K562 (cell line): Measurements from ENCODE around the gene MTO1. TPM values are rescaled to one million over a fixed set of nuclear protein-coding genes. Genes with fewer than 3 reads are reported as not detected.

Source experiments
- ARHGAP35 ChIP-seq: fragments of 450-650 bp; IDR thresholded peaks from 2 replicates; pipeline ENCODE4 v1.6.1; 2018; ENCODE audit not compliant: partially characterized antibody
- ESRRB ChIP-seq: fragments of 250-450 bp; sonication (Bioruptor Pico); IDR thresholded peaks from 2 replicates; pipeline ENCODE4 v1.5.0; 2020; ENCODE audit warnings: mild to moderate bottlenecking, moderate library complexity, borderline replicate concordance
- FOXK2 ChIP-seq, 2 experiments: fragments of 450-650 bp; IDR thresholded peaks in 1 of 2; conservative IDR thresholded peaks in 1 of 2; 2 replicates each; pipeline ENCODE4 v1.6.1; 2016; ENCODE audit warnings: low read depth in 2 of 2, mild to moderate bottlenecking in 1 of 2
- HCFC1 ChIP-seq: IDR thresholded peaks from 2 replicates; pipeline ENCODE4 v1.6.1; 2012; ENCODE audit warnings: low read depth, low read length, improper control_type of control experiment
- HSF4 ChIP-seq: fragments of 250-450 bp; sonication (Bioruptor Pico); IDR thresholded peaks from 2 replicates; pipeline ENCODE4 v2.1.2; 2022; ENCODE audit warnings: mild to moderate bottlenecking, moderate library complexity, borderline replicate concordance
- ILF3 ChIP-seq: fragments of 450-650 bp; IDR thresholded peaks from 2 replicates; pipeline ENCODE4 v1.6.1; 2018; ENCODE audit warnings: antibody characterized with exemption, mild to moderate bottlenecking, moderate library complexity, borderline replicate concordance
- L3MBTL2 ChIP-seq: fragments of 450-650 bp; IDR thresholded peaks from 2 replicates; pipeline ENCODE4 v1.6.1; 2016; ENCODE audit warnings: mild to moderate bottlenecking, moderate library complexity
- MCM3 ChIP-seq: fragments of 450-650 bp; IDR thresholded peaks from 2 replicates; pipeline ENCODE4 v1.6.1; 2016
- NR4A1 ChIP-seq, 2 experiments: fragments of 250-450 bp in 1 of 2; fragments of 450-650 bp in 1 of 2; sonication (Bioruptor Pico) in 1 of 2; IDR thresholded peaks; 2 replicates each; pipeline versions ENCODE4 v1.4.0 to v1.6.1; 2016 to 2020; ENCODE audit warnings: mild to moderate bottlenecking in 2 of 2, missing compliant biosample characterization in 1 of 2, missing genetic modification characterization in 1 of 2, moderate library complexity in 1 of 2
- PHTF2 ChIP-seq: fragments of 250-450 bp; sonication (Bioruptor Pico); IDR thresholded peaks from 2 replicates; pipeline ENCODE4 v1.5.0; 2021; ENCODE audit warnings: mild to moderate bottlenecking
- RFX1 ChIP-seq: fragments of 450-650 bp; IDR thresholded peaks from 2 replicates; pipeline ENCODE4 v1.6.1; 2016; ENCODE audit warnings: mild to moderate bottlenecking, moderate library complexity
- SMAD4 ChIP-seq: fragments of 250-450 bp; sonication (Bioruptor Pico); conservative IDR thresholded peaks from 2 replicates; pipeline ENCODE4 v1.8.0; 2021; ENCODE audit warnings: inconsistent platforms, mild to moderate bottlenecking, moderate library complexity
- ZNF316 ChIP-seq: fragments of 450-650 bp; IDR thresholded peaks from 2 replicates; pipeline ENCODE4 v1.6.1; 2016
- ZNF699 ChIP-seq: fragments of 250-450 bp; sonication (Bioruptor Pico); IDR thresholded peaks from 2 replicates; pipeline ENCODE4 v1.8.0; 2021; ENCODE audit warnings: mild to moderate bottlenecking, moderate library complexity; ENCODE audit not compliant: insufficient replicate concordance
- ZNF717 ChIP-seq: fragments of 250-450 bp; sonication (Bioruptor Pico); IDR thresholded peaks from 2 replicates; pipeline ENCODE4 v1.5.0; 2021
- polyA plus RNA-seq, 8 experiments: library from polyadenylated mRNA; depleted of rRNA in 4 of 8; stranded (reverse) in 5 of 8; unstranded in 3 of 8; fragments of >200 nt; fragmentation: Nextera tagmentation in 2 of 8; fragmentation: Illumina TruSeq in 1 of 8; extraction: Ambion mirVana in 2 of 8; extraction: Trizol in 1 of 8; gene quantifications; 2 replicates each; pipeline versions ENCODE4 v1.2.1 to v1.2.3, GENCODE V29; 2011 to 2014; ENCODE audit warnings: inconsistent platforms in 1 of 8, missing spikeins in 1 of 8
- total RNA-seq, 7 experiments: library from RNA; depleted of rRNA in 6 of 7; stranded (reverse); fragments of >200 nt in 6 of 7; fragmentation: Illumina TruSeq in 2 of 7; extraction: Trizol in 2 of 7; gene quantifications; 2 replicates each; pipeline versions ENCODE4 v1.2.1 to v1.2.3, GENCODE V29; 2011 to 2021; ENCODE audit warnings: low replicate concordance in 1 of 7
- TF ChIP-seq, protein P1 (sequence below), 2 experiments: fragments of 450-650 bp in 1 of 2; sonication (generic) in 1 of 2; formaldehyde crosslinking in 1 of 2; IDR thresholded peaks; 2 replicates each; pipeline versions ENCODE4 v1.7.1 to v1.9.0; 2016 to 2022; ENCODE audit warnings: inconsistent platforms in 1 of 2, mild to moderate bottlenecking in 1 of 2, missing genetic modification reagents in 1 of 2
- TF ChIP-seq, protein P2 (sequence below): sonication (generic); formaldehyde crosslinking; IDR thresholded peaks from 2 replicates; pipeline ENCODE4 v1.8.1; 2023; ENCODE audit warnings: mild to moderate bottlenecking, missing genetic modification reagents
- TF ChIP-seq, protein P3 (sequence below): fragments of 250-450 bp; sonication (Bioruptor Pico); IDR thresholded peaks from 2 replicates; pipeline ENCODE4 v1.8.0; 2021; ENCODE audit warnings: moderate library complexity, mild to moderate bottlenecking, inconsistent platforms

Gene MTO1
- total and polyA plus RNA-seq, 9 of the 15 experiments (the other 6 are each of a cell fraction or from before 2014, with no cell fraction given): 33.4 to 62.3 (median 50.6) TPM

DNA sequence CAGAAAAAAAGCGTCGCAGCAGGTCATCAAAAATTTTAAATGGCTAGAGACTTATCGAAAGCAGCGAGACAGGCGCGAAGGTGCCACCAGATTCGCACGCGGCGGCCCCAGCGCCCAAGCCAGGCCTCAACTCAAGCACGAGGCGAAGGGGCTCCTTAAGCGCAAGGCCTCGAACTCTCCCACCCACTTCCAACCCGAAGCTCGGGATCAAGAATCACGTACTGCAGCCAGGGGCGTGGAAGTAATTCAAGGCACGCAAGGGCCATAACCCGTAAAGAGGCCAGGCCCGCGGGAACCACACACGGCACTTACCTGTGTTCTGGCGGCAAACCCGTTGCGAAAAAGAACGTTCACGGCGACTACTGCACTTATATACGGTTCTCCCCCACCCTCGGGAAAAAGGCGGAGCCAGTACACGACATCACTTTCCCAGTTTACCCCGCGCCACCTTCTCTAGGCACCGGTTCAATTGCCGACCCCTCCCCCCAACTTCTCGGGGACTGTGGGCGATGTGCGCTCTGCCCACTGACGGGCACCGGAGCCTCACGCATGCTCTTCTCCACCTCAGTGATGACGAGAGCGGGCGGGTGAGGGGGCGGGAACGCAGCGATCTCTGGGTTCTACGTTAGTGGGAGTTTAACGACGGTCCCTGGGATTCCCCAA lies 59.3 kb downstream of the MTO1 start, which contains the start of gene EEF1A1 (continued):
- TF ChIP-seq ESRRB (CRISPR knock-in tag) (no peak), ZNF717 (no peak), HCFC1 (peak; percentile 67), L3MBTL2 (peak; percentile 84), MCM3 (no peak), NR4A1 (CRISPR knock-in tag; IDR thresholded peaks at IDR 0.05) (0 out of 2 replicates have a peak, but pooled peaks have one; percentile 34), NR4A1 (tag; IDR thresholded peaks at IDR 0.05) (peak; percentile 47; the same call in 1 of the 2 replicates), FOXK2 (conservative IDR thresholded peaks at IDR 0.05 in 1 of 2, IDR thresholded peaks at IDR 0.05 in 1 of 2; ENCODE audit: low read depth in 2 of 2) (peak; percentile 64 to 78), ILF3 (peak; percentile 51; the same call in 1 of the 2 replicates), ZNF316 (peak; percentile 21; the same call in 1 of the 2 replicates), SMAD4 (0 out of 2 replicates have a peak, but pooled peaks have one; percentile 9), HSF4 (no peak), ARHGAP35 (peak; percentile 57), RFX1 (no peak), ZNF699 (CRISPR knock-in tag) (no peak), PHTF2 (CRISPR knock-in tag) (peak; percentile 83; the same call in 1 of the 2 replicates)
- TF ChIP-seq, protein P1, sequence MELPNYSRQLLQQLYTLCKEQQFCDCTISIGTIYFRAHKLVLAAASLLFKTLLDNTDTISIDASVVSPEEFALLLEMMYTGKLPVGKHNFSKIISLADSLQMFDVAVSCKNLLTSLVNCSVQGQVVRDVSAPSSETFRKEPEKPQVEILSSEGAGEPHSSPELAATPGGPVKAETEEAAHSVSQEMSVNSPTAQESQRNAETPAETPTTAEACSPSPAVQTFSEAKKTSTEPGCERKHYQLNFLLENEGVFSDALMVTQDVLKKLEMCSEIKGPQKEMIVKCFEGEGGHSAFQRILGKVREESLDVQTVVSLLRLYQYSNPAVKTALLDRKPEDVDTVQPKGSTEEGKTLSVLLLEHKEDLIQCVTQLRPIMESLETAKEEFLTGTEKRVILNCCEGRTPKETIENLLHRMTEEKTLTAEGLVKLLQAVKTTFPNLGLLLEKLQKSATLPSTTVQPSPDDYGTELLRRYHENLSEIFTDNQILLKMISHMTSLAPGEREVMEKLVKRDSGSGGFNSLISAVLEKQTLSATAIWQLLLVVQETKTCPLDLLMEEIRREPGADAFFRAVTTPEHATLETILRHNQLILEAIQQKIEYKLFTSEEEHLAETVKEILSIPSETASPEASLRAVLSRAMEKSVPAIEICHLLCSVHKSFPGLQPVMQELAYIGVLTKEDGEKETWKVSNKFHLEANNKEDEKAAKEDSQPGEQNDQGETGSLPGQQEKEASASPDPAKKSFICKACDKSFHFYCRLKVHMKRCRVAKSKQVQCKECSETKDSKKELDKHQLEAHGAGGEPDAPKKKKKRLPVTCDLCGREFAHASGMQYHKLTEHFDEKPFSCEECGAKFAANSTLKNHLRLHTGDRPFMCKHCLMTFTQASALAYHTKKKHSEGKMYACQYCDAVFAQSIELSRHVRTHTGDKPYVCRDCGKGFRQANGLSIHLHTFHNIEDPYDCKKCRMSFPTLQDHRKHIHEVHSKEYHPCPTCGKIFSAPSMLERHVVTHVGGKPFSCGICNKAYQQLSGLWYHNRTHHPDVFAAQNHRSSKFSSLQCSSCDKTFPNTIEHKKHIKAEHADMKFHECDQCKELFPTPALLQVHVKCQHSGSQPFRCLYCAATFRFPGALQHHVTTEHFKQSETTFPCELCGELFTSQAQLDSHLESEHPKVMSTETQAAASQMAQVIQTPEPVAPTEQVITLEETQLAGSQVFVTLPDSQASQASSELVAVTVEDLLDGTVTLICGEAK (IDR thresholded peaks at IDR 0.05): 0 out of 2 replicates have a peak, but pooled peaks have one; percentile 23
- TF ChIP-seq, protein P1 (CRISPR knock-in tag; IDR thresholded peaks at IDR 0.05): peak; percentile 75; the same call in 1 of the 2 replicates
- TF ChIP-seq, protein P2, sequence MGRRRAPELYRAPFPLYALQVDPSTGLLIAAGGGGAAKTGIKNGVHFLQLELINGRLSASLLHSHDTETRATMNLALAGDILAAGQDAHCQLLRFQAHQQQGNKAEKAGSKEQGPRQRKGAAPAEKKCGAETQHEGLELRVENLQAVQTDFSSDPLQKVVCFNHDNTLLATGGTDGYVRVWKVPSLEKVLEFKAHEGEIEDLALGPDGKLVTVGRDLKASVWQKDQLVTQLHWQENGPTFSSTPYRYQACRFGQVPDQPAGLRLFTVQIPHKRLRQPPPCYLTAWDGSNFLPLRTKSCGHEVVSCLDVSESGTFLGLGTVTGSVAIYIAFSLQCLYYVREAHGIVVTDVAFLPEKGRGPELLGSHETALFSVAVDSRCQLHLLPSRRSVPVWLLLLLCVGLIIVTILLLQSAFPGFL (CRISPR knock-in tag): peak; percentile 37; the same call in 1 of the 2 replicates
- TF ChIP-seq, protein P3, sequence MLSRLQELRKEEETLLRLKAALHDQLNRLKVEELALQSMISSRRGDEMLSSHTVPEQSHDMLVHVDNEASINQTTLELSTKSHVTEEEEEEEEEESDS (CRISPR knock-in tag): no peak
